Sigmoid colon (tissue), 7 donors: Measurements from ENCODE around the gene MAP1A. TPM values are rescaled to one million over a fixed set of nuclear protein-coding genes. Genes with fewer than 3 reads are reported as not detected.
A peak's percentile ranks its signal among the peaks of the same experiment; 100 is the strongest.

ENCODE experiments used
- DNase-seq: peaks from one replicate; pipeline ENCODE4 v3.0.0-alpha.2; 2019
- H3K27ac ChIP-seq, 4 donors: fragments of 200-600 bp; sonication (generic); one replicate each; pipeline ENCODE4 v1.5.1; 2016 to 2019; ENCODE audit warnings: mild to moderate bottlenecking in 1 of 4
- H3K27me3 ChIP-seq, 3 donors: fragments of 200-600 bp; sonication (generic); one replicate each; pipeline ENCODE4 v1.5.1; 2019; ENCODE audit warnings: mild to moderate bottlenecking in 1 of 3
- H3K36me3 ChIP-seq, 4 donors: fragments of 200-600 bp; sonication (generic); one replicate each; pipeline ENCODE4 v1.5.1; 2016 to 2019
- H3K4me1 ChIP-seq, 4 donors: fragments of 200-600 bp; sonication (generic); one replicate each; pipeline ENCODE4 v1.5.1; 2017 to 2019
- H3K4me3 ChIP-seq, 4 donors: fragments of 200-600 bp; sonication (generic); one replicate each; pipeline ENCODE4 v1.5.1; 2017 to 2019; ENCODE audit warnings: mild to moderate bottlenecking in 2 of 4, moderate library complexity in 1 of 4
- H3K9me3 ChIP-seq, 4 donors: fragments of 200-600 bp in 3 of 4; sonication (generic) in 3 of 4; one replicate each; pipeline versions ENCODE4 v1.5.1 to v1.6.1; 2013 to 2019
- EP300 ChIP-seq, 4 donors: sonication (generic); formaldehyde crosslinking; IDR thresholded peaks; one replicate each; pipeline ENCODE4 v1.6.1; 2017; ENCODE audit warnings: antibody characterized with exemption in 4 of 4
- POLR2A ChIP-seq, 2 donors: fragments of 450-650 bp; IDR thresholded peaks; one replicate each; pipeline ENCODE4 v1.6.1; 2016; ENCODE audit warnings: antibody characterized with exemption in 2 of 2, mild to moderate bottlenecking in 2 of 2, moderate library complexity in 2 of 2
- POLR2AphosphoS5 ChIP-seq, 4 donors: sonication (generic); formaldehyde crosslinking; IDR thresholded peaks; one replicate each; pipeline ENCODE4 v1.6.1; 2017; ENCODE audit warnings: antibody characterized with exemption in 4 of 4
- WGBS, 2 donors: extraction: QIAGEN DNeasy Blood & Tissue Kit; methylation state at CpG; one replicate each; pipeline ENCODE4 v1.1.7; 2013; 5-methylcytosine and 5-hydroxymethylcytosine counted together
- intact Hi-C: fragments of 100-400 bp; cut with DNase I; formaldehyde crosslinking; loops from one replicate; pipeline ENCODE4 v1.15.1; 2023
- polyA plus RNA-seq, 3 donors: library from polyadenylated mRNA; stranded (reverse); fragments of 200-250 nt; gene quantifications; one replicate each; pipeline ENCODE4 v1.2.3, GENCODE V29; 2013
- total RNA-seq, 4 donors: library from RNA; depleted of rRNA; stranded (reverse); fragments of >200 nt; gene quantifications; one replicate each; pipeline ENCODE4 v1.1.0, GENCODE V29; 2016
- TF ChIP-seq, protein P1 (sequence below), 4 experiments: fragments of 450-650 bp in 3 of 4; fragments of 200-600 bp in 1 of 4; IDR thresholded peaks; one replicate each; pipeline ENCODE4 v1.5.1; 2016 to 2019; ENCODE audit warnings: antibody characterized with exemption in 4 of 4, mild to moderate bottlenecking in 3 of 4, moderate library complexity in 2 of 4
- donor health status: healthy with polysubstance abuse.
- donor health status: Bipolar disorder and iron deficiency.
- donor health status: healthy.

Gene MAP1A
- total and polyA plus RNA-seq, 7 donors: 0.23 to 61.2 (median 25.2) TPM

DNA sequence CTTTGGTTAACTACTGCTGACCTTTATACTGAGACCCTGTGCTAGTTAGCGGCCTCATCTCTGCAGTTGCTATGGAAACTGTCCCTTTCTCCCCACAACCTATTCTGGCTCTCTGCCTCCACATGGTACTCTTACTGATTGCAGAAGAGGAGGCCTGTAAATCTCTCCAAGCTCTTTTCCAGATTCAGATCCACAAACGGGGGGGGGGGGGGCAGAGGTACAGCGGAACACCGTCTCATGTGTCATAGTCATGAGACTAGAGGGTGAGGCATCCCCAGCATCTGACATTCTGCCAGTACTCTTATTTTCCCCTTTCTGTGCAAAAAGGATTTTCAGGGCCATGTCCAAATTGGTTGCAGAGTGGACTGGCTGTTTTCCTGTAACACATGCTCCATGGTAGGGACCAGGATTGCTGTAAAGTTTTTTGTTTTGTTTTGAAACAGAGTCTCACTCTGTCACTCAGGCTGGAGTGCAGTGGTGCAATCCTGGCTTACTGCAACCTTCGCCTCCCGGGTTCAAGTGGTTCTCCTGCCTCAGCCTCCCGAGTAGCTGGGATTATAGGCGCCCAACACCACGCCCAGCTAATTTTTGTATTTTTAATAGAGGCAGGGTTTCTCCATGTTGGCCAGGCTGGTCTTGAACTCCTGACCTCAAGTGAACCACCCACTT lies 8.3 kb upstream of the MAP1A start:
- H3K9me3 ChIP-seq: no peaks in the 10 kb centered on the region
- WGBS, 2 donors: 76 to 77% methylated on average over 9 of the region's 9 CpGs
- TF ChIP-seq POLR2AphosphoS5 (IDR thresholded peaks at IDR 0.05) (peak in 2 of 4 donors; percentile 29 to 30), EP300 (IDR thresholded peaks at IDR 0.05) (no peak), POLR2A (IDR thresholded peaks at IDR 0.05) (no peak)
- TF ChIP-seq, protein P1, sequence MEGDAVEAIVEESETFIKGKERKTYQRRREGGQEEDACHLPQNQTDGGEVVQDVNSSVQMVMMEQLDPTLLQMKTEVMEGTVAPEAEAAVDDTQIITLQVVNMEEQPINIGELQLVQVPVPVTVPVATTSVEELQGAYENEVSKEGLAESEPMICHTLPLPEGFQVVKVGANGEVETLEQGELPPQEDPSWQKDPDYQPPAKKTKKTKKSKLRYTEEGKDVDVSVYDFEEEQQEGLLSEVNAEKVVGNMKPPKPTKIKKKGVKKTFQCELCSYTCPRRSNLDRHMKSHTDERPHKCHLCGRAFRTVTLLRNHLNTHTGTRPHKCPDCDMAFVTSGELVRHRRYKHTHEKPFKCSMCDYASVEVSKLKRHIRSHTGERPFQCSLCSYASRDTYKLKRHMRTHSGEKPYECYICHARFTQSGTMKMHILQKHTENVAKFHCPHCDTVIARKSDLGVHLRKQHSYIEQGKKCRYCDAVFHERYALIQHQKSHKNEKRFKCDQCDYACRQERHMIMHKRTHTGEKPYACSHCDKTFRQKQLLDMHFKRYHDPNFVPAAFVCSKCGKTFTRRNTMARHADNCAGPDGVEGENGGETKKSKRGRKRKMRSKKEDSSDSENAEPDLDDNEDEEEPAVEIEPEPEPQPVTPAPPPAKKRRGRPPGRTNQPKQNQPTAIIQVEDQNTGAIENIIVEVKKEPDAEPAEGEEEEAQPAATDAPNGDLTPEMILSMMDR (IDR thresholded peaks at IDR 0.05): no peak
- H3K27ac ChIP-seq: peak overlapping the region; percentile 84 to 93 (median 92)
- no peaks in the 10 kb centered on the region for H3K36me3 ChIP-seq
- peak overlapping the region; percentile 52 to 63 (median 56) for H3K4me3 ChIP-seq
- no peaks in the 10 kb centered on the region for H3K27me3 ChIP-seq
- DNase-seq: peak; percentile 86
- H3K4me1 ChIP-seq: peaks cover 0 to 39% (median 35%) of the 10 kb centered on the region in 4 donors
- intact Hi-C loops: no loop called here

DNA sequence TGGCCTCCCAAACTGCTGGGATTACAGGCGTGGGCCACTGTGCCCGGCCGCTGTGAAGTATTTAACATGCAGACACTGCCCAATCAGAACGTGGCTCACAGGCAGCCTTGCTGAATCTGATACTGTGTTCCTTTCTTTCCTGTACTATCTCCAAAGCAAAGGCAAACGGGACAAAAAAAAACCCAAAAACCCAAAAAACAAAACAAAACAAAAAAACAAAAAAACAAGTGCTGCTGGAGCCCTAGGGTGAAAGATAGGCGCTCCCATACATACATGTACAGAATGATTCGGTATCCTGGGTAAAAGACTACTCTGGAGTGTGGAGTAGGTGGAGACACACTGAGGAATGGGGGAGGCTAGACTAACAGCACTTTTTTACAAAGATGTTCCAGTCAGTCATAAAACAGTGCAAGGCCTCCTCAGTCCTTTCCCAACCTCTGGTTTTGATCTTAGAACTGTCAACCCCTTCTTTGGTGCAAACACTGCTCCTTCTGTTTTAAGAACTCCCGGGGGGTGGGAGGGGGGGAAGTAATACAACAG lies 7.7 kb upstream of the MAP1A start:
- Histone ChIP-seq H3K27ac (peak overlapping the region; percentile 84 to 93 (median 92)), H3K36me3 (no peaks in the 10 kb centered on the region), H3K4me1 (peaks cover 0 to 42% (median 37%) of the 10 kb centered on the region in 4 donors), H3K27me3 (no peaks in the 10 kb centered on the region), H3K9me3 (no peaks in the 10 kb centered on the region), H3K4me3 (peak overlapping the region; percentile 52 to 63 (median 56))
- DNase-seq: no peak
- intact Hi-C loops: loop anchor here (2.0 kb wide), 1 partner anchor 17 kb away; the partner anchor contains the start of gene TP53BP1
- 57 to 66% methylated on average over 8 of the region's 8 CpGs for WGBS, 2 donors
- TF ChIP-seq, protein P1 (IDR thresholded peaks at IDR 0.05): no peak
- TF ChIP-seq EP300 (IDR thresholded peaks at IDR 0.05): peak in 1 of 4 donors; percentile 10
- peak; percentile 25 to 69 (median 66) for TF ChIP-seq POLR2AphosphoS5 (IDR thresholded peaks at IDR 0.05)
- TF ChIP-seq POLR2A (IDR thresholded peaks at IDR 0.05): no peak

DNA sequence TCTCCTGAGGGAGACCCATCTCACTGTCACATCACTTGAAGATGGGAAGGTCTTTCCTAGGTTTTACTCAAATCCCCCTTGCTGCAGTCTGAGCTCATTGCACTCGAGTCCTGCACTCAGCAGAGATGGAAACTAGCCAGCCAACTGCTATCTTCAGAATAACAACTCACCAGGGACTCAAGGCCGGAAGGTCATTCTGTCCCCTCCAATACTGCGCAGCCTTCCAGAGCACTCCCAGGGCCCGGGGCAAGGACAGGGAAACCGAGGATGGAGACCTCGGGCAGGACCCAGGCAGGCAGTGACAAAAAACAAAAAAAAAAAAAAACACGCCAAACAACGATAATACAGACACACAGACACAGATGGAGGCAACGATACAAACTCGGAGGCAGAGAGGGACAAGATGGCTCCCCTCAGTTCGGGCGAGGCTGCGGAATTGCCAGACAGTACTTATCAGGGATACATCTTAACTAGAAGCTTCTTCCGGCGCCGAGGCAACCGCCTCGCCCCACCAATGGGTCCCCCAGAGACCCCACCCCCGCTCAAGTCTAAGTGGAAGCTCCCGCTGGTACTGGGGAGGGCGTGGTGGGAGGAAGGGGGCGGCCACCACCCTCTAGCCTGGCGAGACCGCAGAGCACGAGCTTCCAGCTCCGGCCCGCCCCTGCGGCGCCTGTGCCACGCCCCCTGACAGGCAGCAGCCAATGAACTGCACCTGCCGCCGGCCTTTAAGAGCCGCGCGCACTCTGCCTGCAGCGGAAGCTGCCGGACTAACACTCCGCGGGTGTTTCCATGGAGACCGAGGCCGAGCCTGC lies 7.0 kb upstream of the MAP1A start:
- DNase-seq: peak; percentile 100
- 1 to 3% methylated on average over 41 of the region's 41 CpGs for WGBS, 2 donors
- H3K27me3 ChIP-seq: no peaks in the 10 kb centered on the region
- H3K36me3 ChIP-seq: no peaks in the 10 kb centered on the region
- no peaks in the 10 kb centered on the region for H3K9me3 ChIP-seq
- intact Hi-C loops: loop anchor here (2.0 kb wide), 1 partner anchor 18 kb away; the partner anchor contains the start of gene TP53BP1
- H3K4me1 ChIP-seq: peaks cover 0 to 46% (median 39%) of the 10 kb centered on the region in 4 donors
- peak overlapping the region; percentile 84 to 93 (median 92) for H3K27ac ChIP-seq
- peak overlapping the region; percentile 52 to 63 (median 56) for H3K4me3 ChIP-seq
- TF ChIP-seq EP300 (IDR thresholded peaks at IDR 0.05) (no peak), POLR2AphosphoS5 (IDR thresholded peaks at IDR 0.05) (peak; percentile 83 to 90 (median 85)), POLR2A (IDR thresholded peaks at IDR 0.05) (peak; percentile 76 to 82)
- TF ChIP-seq, protein P1 (IDR thresholded peaks at IDR 0.05): peak in 2 of 4 experiments; percentile 30 to 31

DNA sequence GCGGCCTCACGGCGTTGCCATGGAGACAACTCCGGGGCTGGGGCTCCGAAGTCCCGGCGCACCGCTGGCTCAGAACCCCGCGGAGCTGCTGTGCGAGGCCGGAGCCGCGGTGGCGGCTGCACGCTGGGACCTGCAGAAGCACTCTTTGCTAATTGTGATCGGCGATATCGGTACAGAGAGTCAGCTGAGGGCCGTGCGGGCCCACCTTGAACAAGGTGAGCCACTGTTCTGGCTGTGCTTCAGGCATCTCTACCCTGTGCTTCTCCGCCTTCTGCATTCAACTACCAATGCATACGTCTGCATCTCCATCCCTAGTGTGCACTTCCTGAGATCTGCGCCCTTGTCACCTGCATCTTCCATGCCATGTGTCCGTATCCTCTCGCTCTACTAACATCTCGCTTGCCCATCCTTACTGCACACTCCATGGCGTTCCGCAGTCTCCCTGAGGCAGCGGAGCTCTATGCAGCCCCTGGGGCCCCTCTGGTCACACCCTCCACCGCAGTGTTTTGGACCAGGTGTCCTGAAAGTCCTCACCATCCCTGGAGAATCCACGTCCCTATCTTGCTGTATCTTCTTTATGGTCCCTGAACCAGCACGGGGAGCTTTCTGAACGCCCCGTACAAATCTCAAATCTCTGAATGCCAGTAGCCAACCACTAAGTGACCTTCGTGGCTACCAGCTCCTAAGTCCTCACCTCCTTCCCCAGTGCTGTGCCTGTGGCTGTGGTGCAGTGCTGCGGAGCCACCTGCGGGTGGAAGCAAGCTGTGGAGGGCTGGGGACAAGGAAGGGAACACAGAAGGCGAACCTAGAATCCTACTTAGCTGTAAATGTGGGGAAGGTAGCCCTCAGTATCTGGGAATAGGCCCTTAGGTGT lies 6.2 kb upstream of the MAP1A start:
- peak overlapping the region; percentile 65 to 93 (median 88) for H3K27ac ChIP-seq

More for the DNA sequence above, 6.2 kb upstream of the MAP1A start:
- Histone ChIP-seq H3K27me3 (no peaks in the 10 kb centered on the region), H3K4me1 (peaks cover 0 to 54% (median 47%) of the 10 kb centered on the region in 4 donors), H3K36me3 (no peaks in the 10 kb centered on the region), H3K9me3 (no peaks in the 10 kb centered on the region), H3K4me3 (peak overlapping the region; percentile 52 to 63 (median 56))
- no peak for TF ChIP-seq EP300 (IDR thresholded peaks at IDR 0.05)
- TF ChIP-seq, protein P1 (IDR thresholded peaks at IDR 0.05): peak in 1 of 4 experiments; percentile 27
- DNase-seq: no peak
- 5 to 7% methylated on average over 39 of the region's 39 CpGs for WGBS, 2 donors
- intact Hi-C loops: loop anchor here (2.0 kb wide), 1 partner anchor 18 kb away; the partner anchor contains the start of gene TP53BP1
